ENCODE results near the gene ADAMTS2. TPM values are rescaled to one million over a fixed set of nuclear protein-coding genes. Genes with fewer than 3 reads are reported as not detected.

Gene ADAMTS2
- total and polyA plus RNA-seq, 2 of the 4 experiments (the other 2 are of a cell fraction): 19.0 to 58.8 TPM

- H3K14ac ChIP-seq (replicated peaks; ENCODE audit: low read depth, low read length): no peak overlapping the region
- CTCF ChIA-PET: no interaction called here
- dilution Hi-C loops (cut with HindIII; ENCODE audit: low sequenced_read_pairs, unreplicated experiment) (no loop called here), intact Hi-C loops (cut with micrococcal nuclease) (no loop called here), in situ Hi-C loops (cut with MboI; ENCODE audit: low sequenced_read_pairs) (no loop called here)
- H2BK120ac ChIP-seq (ENCODE audit: low read depth, low read length): no peak overlapping the region
- H4K91ac ChIP-seq (ENCODE audit: insufficient read depth, low read depth, low read length): no peak overlapping the region
- H2BK5ac ChIP-seq (ENCODE audit: low read depth, low read length, poor library complexity, severe bottlenecking): no peak overlapping the region
- no peak overlapping the region for H3K18ac ChIP-seq (ENCODE audit: low read depth, low read length)
- no peak for TF ChIP-seq RAD21 (IDR thresholded peaks at IDR 0.05; ENCODE audit: low read length)
- TF ChIP-seq SMC3 (IDR thresholded peaks at IDR 0.05; ENCODE audit: low read depth, low read length): no peak
- no peak for TF ChIP-seq FOS (IDR thresholded peaks at IDR 0.05; ENCODE audit: low read depth, low read length)
- no peak for TF ChIP-seq MXI1 (IDR thresholded peaks at IDR 0.05; ENCODE audit: borderline replicate concordance, low read depth, low read length)
- no peak for TF ChIP-seq MAZ (IDR thresholded peaks at IDR 0.05; ENCODE audit: borderline replicate concordance, low read depth, low read length)
- TF ChIP-seq CTCF (conservative IDR thresholded peaks at IDR 0.05; ENCODE audit: low read depth, low read length): no peak
- TF ChIP-seq POLR2A (IDR thresholded peaks at IDR 0.05; ENCODE audit: low read depth, low read length): no peak
- TF ChIP-seq RFX5 (IDR thresholded peaks at IDR 0.05; ENCODE audit: low read depth, low read length): no peak
- no peak for TF ChIP-seq CEBPB (IDR thresholded peaks at IDR 0.05; ENCODE audit: low read depth, low read length)
- no peak for TF ChIP-seq CHD1 (IDR thresholded peaks at IDR 0.05; ENCODE audit: low read depth, low read length)
- no peak for TF ChIP-seq RCOR1 (IDR thresholded peaks at IDR 0.05; ENCODE audit: insufficient replicate concordance, low read length)
- no peak for TF ChIP-seq ELK1 (IDR thresholded peaks at IDR 0.05; ENCODE audit: borderline replicate concordance, low read depth, low read length)
- TF ChIP-seq MAFK (IDR thresholded peaks at IDR 0.05; ENCODE audit: low read depth, low read length): no peak
- TF ChIP-seq NFE2L2 (IDR thresholded peaks at IDR 0.05; ENCODE audit: low read depth, low read length): no peak
- no peak for TF ChIP-seq BHLHE40 (IDR thresholded peaks at IDR 0.05; ENCODE audit: low read depth, low read length)
- TF ChIP-seq USF2 (IDR thresholded peaks at IDR 0.05; ENCODE audit: low read depth, low read length): no peak
- H3K4ac ChIP-seq (ENCODE audit: low read depth, low read length): no peak overlapping the region
- no peak overlapping the region for H3K56ac ChIP-seq (ENCODE audit: extremely low read depth, insufficient read depth, low read length)
- no peak overlapping the region for H2BK20ac ChIP-seq (ENCODE audit: low read depth, low read length)
- ATAC-seq (ENCODE audit: low read depth): no peak
- no peak overlapping the region for H3K27ac ChIP-seq (ENCODE audit: insufficient read depth, low read length)
- no peaks in the 10 kb centered on the region for H3K79me1 ChIP-seq (ENCODE audit: low read depth in 1 of 2, low read length in 2 of 2)
- BruUV-seq (replicated peaks): no TSS peak
- WGBS, 2 experiments (ENCODE audit: extremely low coverage in 2 of 2, insufficient read length in 1 of 2): 77% methylated on average over 5 of the region's 12 CpGs; no CpG with 5 or more reads in 1 of the 2 experiments
- H3K4me3 ChIP-seq (ENCODE audit: insufficient read depth, low read depth, low read length): no peak overlapping the region
- no peak overlapping the region for H3K23ac ChIP-seq (ENCODE audit: low read depth, low read length)
- no peaks in the 10 kb centered on the region for H4K20me1 ChIP-seq (ENCODE audit: insufficient read depth, low read length)
- DNase-seq: no peak
- no peak overlapping the region for H2AK5ac ChIP-seq (ENCODE audit: low read depth, low read length)
- H4K5ac ChIP-seq (ENCODE audit: low read depth, low read length): no peak overlapping the region
- POLR2A ChIA-PET (ENCODE audit: unreplicated experiment): no interaction called here
- peaks cover 3% of the 10 kb centered on the region; the same call in 1 of the 2 replicates for H3K27me3 ChIP-seq (ENCODE audit: control insufficient read depth, insufficient read depth, low read length)
- no peak overlapping the region for H3K9ac ChIP-seq (ENCODE audit: low read depth, low read length)
- no peaks in the 10 kb centered on the region; the same call in 1 of the 2 replicates for H3K4me1 ChIP-seq (ENCODE audit: control insufficient read depth, insufficient read depth, low read length)
- no peaks in the 10 kb centered on the region for H3K36me3 ChIP-seq (ENCODE audit: control insufficient read depth, insufficient read depth, low read length)
- no peak overlapping the region for H2BK15ac ChIP-seq (ENCODE audit: low read depth, low read length)
- H3K9me1 ChIP-seq (ENCODE audit: insufficient read depth, low read length): no peaks in the 10 kb centered on the region
- H4K8ac ChIP-seq (ENCODE audit: low read depth in 2 of 2, low read length in 2 of 2): no peak overlapping the region
- H3K9me3 ChIP-seq (ENCODE audit: control insufficient read depth, insufficient read depth, low read length): 0 out of 2 replicates have a peak, but pooled peaks cover 3% of the 10 kb centered on the region
- H3K4me2 ChIP-seq (ENCODE audit: low read depth, low read length): no peak overlapping the region
- H2AFZ ChIP-seq (replicated peaks; ENCODE audit: low read length, poor library complexity): no peak overlapping the region
- H2AK9ac ChIP-seq (replicated peaks; ENCODE audit: low read depth, low read length, poor library complexity): no peak overlapping the region
Measured at GRCh38 chr5:179367491-179367890, 22.2 kb upstream of the ADAMTS2 start.
